ENCODE results near the gene WDR37.
A peak's percentile ranks its signal among the peaks of the same experiment; 100 is the strongest.

WDR37 gene

DNA sequence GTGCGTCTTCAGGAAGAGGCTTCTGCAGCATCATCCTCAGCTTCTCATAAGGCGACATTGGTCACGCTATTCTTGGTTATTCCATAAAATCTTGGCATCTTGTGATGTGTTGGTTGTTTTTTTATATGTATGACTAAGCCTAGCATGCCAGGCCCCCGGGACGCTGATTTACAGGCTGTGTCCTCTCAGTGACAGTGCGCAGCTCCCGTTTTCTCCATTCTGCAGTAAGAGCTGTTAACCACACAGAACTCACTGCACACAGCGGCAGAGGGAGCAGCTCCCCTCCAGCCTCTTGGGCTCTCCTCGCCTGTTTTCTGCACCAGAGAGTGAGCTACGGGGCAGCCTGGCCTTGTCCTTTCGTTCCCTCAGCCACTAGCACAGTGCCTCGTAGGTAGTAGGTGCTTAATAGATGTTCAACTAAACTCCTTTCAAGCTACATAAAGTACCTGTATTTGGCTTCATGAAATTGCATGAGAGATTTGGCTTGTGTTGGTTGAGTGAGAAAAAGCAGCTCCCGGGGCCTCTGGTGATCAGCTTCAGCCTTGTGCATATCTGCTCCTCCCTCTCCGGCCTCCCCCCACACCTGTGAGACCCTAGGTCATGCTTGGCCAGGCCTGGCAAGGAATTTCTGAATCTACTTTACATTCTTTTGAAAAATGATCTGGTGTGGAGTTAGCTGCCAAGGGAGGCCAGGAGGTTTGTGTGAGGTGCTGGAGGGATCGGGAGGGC is 116.2 kb downstream of the WDR37 start:
- DNase-seq, result peak; percentile 15

DNA sequence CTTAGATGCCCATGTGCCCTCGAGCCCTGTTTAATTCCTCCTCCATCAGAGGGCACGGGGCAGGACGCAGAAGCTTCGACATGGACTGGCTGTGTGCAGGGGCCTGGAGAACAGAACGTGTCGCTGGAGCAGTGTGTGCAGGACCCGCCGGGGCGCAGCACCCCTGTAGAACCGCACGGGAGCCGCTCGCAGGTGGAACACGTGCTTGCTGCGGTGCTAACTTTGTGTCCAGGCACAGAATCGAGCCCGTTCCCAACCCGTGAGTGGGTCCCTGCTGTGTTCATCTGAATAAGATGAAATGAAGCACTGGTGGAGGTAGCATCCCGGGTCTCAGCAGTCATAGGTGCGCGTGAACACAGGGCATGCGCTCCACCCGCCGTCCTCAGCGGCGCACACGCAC is 116.9 kb downstream of the WDR37 start:
- no peak for DNase-seq

DNA sequence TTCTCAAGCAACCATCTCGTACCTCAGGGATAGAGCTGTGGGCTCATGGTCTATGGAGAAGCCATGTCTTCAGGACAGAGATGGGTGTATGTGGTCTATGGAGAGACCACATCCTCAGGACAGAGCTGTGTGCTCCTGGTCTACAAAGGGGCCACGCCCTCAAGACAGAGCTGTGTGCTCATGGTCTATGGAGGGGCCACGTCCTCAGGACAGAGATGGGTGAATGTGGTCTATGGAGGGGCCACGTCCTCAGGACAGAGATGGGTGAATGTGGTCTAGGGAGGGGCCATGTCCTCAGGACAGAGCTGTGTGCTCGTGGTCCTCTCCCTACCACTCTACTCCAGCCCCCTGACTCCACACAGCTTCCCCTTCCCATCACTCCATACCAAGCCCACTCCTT is 117.8 kb downstream of the WDR37 start:
- no peak for DNase-seq

DNA sequence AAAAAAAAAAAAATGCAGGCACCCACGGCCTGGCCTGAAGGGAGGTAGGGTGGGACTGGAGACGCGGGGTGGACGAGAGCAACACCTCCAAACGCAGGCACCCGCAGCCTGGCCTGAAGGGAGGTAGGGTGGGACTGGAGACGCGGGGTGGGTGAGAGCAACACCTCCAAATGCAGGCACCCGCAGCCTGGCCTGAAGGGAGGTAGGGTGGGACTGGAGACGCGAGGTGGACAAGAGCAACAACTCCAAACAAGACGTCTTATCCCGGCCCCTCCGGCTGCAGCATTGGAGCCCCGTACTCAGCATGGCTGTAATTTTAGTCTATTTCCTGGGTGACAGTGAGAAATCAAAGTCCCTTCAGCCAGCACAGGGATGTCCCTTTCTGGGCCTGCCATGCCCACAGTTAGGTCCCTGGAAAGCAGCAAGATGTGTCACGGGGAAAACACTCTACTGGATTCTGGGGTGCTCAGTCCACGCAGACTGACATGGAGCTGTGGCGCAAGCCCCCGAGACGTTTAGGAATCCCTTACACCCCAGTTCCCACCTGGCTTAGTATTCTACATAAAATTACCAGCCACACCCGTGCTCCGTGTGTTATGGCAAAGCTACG is 119.9 kb downstream of the WDR37 start:
- no peak for DNase-seq

DNA sequence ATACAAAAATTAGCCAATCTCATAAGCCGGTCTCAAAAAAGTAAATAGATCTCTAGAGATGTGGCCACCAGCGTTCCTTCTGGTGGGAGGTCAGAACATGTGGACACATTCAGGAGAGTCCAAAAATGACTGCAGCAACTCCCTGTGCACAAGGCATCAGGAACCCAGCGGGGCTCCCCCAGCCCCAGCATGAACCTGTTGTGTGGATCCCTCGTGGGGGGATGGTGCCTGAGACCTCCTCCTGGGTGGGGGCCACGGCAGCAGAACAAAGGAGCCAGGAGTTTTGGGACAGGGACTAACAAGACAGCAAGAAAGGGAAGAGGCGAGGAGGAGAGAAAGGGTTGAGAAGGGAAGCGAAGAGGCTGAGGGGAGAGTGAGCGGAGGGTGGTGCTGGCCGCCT is 121.8 kb downstream of the WDR37 start:
- DNase-seq, result no peak

DNA sequence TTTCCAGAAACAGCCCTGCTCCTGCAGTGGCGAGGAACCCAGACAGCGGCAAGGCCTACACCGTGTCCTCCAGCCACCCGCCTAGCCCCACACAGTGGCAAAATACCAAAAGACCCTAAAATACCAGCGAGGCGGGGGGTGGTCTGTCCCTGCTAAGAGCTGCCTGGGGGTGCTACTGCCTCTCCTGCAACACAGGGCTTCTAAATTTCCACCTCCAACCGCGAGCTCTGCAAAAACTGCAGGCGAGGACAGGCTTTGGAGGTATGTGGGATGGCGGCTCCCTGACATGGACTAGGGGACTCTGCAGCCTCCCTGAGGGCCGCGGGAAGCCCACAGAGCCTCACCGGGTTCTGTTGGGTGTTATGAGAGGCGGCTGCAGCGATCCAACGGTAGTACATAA is 122.3 kb downstream of the WDR37 start:
- no peak for DNase-seq

DNA sequence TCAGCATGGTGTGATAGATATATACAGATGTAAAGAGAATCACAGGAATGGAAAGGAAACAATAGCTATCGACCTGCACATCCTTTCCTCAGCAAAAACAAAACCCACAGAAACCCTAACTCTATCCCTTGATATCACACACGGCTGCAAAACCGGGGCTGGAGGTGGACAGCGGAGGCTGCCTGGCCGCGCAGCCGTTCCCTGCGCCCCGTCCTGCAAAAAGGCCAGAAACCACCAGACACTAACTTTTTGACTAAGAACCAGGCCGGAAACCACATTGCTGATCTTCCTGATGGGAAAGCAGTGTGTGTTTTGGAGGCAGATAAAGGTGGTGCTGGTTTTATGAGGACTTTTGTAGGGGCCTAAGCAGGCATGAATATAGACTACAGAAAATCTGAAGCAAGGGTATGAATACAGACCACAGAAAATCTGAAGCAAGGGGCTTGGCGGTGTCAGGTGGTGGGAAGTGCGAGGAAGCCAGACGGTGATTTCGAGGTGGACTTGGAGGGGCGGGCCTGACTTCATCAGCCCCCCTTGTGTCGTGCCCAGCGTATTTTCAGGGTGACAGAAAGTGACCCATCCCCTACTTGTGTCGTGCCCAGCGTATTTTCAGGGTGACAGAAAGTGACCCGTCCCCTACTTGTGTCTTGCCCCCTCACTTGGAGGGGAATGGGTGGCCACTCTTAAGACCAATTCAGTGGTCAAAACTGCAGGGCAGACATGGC is 123.3 kb downstream of the WDR37 start:
- DNase-seq, result no peak

DNA sequence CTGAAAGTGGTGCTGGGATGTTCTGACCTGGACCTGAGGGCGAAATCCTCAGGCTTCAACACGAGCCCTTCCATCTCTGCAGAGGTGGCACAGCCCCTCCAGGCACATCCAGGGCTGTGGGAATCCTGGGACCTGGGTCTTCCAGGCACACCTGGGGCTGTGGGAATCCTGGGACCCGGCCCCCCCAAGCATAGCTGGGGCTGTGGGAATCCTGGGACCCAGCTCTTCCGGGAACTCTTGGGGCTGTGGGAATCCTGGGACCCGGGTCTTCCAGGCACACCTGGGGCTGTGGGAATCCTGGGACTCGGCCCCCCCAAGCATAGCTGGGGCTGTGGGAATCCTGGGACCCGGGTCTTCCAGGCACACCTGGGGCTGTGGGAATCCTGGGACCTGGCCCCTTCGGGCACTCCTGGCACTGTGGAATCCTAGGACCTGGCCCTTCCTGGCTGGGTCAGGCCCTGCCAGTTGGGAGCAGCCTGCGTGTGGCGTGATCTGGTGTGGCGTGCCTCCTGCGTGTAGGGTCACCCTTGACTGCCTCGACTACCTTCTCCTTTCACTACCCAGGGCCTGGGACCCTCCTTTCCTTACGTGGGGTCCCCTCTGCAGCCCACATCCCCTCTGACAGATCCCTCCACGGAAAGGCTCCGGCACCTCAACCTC is 124.0 kb downstream of the WDR37 start:
- no peak for DNase-seq

DNA sequence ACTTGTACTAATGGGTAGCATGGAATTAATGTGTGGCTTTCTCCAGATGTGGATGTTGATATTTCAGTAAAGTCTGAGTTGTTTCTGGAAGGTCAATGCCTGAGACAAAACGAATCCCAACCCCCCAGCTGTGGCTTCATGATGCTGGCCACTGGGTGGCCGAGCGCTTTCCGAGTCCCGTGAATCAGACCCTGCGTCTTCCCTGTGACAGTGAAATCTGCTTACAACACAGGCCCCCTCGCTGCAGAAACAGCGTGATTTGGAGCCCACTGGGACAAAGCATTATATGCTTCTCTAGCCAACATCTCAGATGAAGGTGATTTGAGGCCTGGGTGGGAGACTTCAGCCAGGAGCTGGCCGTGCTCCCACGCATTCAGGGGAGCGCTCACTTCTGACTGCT is 124.7 kb downstream of the WDR37 start:
- DNase-seq, result no peak
